IPS DF 4.7 (cell line): ENCODE data around the gene TMEM250.

Source experiments
- DNase-seq: peaks from one replicate; pipeline ENCODE4 v3.0.0-alpha.2; 2013; ENCODE audit warnings: low spot score; ENCODE audit errors: extremely low read depth

TMEM250 gene

DNA sequence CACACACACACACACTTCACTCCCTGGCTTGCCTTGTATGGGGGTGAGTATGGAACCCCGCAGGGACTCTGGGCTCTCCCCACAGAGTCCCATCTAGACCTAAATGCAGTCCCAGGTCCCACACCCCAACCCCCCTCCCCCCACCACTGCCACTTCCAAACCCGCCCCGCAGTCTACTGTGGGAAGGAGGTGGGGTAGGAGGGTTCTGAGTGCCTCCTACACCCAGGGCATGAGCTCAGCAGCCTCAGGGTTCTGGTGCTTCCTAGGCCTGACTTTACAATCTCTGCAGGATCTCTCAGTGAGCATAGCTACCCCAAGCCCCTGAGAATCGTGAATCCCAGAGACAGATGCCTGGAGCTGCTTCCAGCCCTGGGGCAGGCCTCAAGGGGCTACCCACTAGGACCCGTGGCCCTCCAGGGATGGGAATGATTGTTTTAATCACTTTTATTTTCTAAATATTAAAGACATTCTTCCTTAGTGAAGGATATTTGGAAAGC is 22.1 kb downstream of the TMEM250 start:
- no peak for DNase-seq

DNA sequence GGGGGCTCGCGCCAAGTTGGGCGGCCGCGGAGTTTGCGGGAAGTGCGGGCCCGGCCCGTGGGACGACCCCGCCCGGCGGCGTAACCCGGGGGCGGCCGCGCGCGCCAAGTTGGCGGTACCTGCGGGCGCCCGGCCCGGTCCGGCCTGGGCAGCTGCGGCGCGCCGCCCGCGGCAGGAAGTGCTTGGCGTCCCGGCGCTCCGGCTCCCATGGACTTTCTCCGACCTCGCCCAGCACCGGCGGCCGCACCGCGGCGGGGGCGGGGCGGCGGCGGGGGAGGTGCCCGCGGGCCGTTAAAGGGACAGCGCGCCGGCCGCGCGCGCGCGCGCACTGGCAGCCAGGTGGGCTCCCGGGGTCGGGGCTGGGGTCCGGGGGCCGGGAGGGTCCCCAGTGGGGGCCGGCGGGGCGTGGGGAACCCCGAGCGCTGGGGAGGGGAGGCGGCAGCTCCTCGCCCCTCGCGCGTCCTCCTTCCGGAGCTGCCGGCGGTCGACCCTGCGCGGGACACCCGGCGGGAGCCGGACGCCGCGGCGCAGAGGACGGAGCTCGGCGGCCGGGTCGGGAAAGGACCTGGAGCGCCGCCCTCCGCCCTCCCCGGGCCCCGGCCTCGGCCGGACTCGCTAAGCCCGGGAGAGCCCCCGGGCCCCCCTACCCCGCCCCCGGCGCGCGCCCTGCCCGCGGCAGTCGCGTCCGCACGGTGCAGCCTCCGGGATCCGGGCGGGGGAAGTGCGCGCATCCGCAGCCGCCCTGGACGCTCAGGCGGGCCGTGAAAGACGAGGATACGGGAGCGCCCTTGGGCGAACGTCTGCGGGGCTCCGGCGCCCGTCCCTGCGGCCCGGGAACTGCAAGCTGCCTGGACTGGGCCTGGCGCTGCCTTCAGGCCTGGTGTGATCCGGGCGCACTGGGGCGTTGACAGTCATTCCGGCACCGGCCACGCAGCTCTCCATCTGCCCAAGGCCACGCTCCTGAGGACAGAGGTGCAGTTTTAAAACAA is 23.3 kb downstream of the TMEM250 start, which contains the start of gene NACC2:
TSS of gene NACC2 (minus strand) at position 220 of the 989 bp plus-strand sequence. CDS start 44,768 bp downstream, outside the sequence.
- DNase-seq, result no peak

GRCh38 chr9:136093995-136094881 is 24.4 kb downstream of the TMEM250 start:
- no peak for DNase-seq

- DNase-seq, result no peak
These were observed 25.2 kb downstream of the TMEM250 start for GRCh38 chr9:136093346-136093986.

- no peak for DNase-seq
These were observed 25.9 kb downstream of the TMEM250 start for GRCh38 chr9:136092741-136093140.

GRCh38 chr9:136092353-136092650 is 26.4 kb downstream of the TMEM250 start:
- DNase-seq, result no peak

DNA sequence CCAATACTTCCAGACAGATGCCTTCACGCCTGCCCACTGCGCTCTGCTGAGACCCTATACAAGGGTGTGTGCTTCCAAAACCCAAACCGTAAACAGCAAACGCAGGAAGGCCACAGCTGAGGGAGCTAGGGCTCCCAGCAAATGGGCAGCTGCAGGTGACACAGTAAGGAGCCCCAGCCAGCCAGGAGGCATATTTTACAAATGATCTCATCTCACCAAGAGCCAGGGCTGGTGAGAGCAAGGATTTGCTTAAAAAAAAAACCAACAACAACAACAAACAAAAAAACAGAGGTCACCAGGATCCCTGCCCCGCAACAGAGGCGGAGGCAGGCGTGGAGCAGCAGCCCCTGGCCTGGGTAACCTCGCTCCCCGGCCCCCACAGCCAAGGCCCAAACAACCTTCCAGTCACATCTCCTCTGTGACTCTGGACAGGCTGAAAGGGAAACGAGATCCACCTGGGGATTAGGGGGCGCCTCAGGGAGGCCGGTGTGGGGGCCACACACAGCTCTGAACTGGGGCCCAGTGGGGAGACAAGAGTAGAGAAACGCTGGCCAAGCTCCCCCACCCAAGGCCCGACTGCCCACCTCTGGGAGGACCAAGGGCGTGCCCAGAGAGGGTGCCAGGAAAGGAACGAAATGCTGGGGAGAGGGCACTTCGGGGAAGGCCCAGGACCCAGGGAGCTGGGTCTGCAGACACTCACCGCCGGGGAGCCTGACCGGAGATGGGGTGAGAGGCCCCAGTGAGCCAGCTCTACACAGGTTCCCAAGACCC is 26.9 kb downstream of the TMEM250 start:
- DNase-seq, result no peak

DNA sequence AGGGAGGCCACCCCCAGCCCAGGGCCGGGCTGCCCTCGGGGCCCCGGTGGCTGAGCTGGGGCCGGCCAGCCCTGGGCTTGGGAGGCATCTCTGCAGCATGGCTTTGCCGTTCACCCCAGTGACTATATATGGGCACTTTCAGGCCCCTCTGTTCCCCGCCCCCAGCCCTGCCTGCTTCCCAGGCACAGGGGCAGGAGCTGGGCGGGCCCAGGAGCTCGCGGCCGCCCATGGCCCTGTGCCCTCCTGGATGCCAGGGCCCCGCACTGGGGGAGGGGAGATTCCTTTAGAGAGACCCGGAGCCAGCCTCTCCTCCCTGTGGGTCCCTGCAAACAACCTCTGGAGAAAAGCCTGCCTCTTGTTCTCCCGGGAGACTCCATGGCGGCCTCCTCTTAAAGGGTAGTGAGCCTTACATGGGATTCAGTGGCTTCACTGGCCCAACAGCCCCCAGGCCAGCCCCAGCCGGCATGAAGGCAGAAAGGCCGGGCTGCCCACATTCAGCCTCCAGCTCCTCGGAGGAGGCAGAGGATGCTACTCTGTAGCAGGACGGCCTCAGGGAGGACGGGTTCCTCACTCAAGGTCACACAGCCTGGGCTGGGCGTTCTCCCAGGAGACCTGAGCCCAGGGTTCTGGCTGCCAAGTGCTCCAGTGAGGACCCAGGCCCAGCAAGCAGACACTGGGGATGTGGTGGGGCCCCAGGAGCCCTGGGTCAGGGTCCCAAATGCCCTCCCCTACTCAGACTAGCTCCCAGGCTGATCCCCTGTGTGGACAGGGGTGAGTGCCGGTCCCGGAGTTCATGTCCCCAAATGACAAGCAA is 27.7 kb downstream of the TMEM250 start:
- DNase-seq, result no peak

DNA sequence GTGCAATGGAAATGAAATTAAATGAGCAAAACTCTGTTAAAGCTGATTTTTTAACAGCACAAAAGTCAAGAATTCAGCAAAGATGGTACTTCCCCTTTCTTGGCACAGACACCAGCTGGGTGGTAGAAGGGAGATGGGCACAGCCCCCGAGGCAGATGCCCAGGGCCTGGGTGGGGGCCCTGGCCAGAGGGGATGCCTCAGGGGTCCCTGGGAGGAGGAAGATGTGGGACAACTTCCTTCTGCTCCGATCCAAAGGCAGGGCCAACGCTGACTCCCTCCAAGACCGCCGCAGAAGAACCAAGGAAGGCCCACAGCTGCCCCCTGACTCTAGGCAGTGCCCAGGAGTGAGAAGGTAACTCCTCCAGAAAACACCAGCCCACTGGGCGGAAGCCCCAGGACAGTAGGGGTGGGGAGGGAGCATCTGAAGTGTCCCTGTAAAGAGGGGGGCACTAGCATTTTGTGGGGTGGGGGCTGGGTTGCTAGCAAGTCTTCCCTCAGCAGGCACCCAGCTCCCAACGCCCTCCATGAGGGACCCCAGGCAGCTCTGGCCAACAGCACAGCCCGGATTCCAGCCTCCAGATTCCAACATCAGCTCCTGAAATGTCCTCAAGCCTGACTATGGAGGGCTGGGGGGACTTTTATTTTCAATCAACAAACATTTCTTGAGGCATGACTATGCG is 28.5 kb downstream of the TMEM250 start:
- DNase-seq, result no peak

DNA sequence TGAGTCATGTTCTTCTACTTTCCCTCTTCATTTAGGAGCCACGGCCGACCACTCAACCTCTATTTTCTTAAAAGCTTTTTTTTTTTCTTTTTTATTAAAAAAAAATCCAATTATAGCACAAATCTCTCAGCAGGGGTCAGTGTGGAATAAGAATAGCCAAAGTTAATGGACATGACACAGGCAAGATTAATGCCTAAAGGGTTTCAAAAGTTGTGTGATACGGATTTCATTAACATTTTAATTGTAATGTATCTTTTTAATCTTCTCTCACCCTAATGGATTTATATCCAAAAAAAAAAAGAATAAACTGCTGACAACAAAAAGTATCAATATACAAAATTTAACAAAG is 29.0 kb downstream of the TMEM250 start:
- no peak for DNase-seq

DNA sequence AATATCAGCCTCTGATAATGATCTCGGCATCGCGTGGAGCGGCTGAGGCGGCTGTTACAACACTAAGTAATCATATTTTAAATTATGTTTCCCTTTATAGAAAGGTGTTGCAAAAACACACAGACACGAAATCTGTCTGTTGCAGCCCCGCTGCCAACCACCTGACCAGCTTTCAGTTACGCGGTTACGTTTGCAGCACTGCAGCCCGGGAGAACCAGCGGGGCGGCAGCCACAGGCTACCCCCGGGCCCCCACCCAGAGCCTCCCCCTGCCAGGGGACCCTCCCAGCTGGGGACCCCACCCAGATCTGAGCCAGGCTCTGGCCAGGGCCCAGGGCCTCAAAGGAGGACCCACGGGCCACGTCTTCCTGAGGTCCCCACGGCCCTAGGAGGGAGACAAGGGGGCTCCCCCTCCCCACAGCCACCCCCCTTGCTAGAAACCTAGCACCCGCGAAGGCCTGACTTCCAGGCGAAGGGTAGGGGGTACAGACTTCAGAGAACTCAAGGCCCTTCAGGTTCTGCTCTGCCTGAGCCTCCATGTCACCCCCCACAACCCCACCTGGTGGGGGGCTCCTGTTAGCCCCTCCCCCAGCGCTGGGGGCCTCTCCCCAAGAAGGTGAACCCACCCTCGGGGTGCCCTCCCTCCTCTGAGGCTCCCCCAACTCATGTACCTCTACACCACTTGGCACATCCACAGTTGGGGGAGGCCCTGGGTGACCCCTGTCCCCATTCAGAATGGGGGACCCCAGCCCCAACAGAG is 29.6 kb downstream of the TMEM250 start:
- no peak for DNase-seq

DNA sequence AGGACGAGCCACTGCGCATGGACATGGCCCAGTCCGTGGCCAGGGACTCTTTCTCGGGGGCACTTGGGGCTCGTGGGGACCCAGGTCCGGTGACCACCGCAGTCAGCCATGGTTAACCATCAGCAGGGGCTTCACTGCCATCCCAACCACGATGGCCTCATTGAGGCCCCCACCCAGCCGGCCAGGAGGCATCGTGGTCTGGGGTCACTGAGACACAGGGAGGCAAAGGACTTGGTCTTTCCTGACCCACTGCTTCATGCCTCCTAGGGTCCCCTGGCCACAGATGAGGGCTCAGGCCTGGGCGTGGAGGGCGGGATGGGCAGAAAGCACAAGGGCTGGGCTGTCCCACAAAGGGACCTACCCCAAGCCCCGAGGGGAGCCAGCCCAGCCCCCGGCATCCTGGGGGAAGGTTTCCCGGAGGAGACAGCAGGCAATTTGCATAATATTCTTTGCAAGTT is 30.2 kb downstream of the TMEM250 start:
- no peak for DNase-seq

- no peak for DNase-seq
These were observed 30.8 kb downstream of the TMEM250 start for GRCh38 chr9:136087741-136088480.

DNA sequence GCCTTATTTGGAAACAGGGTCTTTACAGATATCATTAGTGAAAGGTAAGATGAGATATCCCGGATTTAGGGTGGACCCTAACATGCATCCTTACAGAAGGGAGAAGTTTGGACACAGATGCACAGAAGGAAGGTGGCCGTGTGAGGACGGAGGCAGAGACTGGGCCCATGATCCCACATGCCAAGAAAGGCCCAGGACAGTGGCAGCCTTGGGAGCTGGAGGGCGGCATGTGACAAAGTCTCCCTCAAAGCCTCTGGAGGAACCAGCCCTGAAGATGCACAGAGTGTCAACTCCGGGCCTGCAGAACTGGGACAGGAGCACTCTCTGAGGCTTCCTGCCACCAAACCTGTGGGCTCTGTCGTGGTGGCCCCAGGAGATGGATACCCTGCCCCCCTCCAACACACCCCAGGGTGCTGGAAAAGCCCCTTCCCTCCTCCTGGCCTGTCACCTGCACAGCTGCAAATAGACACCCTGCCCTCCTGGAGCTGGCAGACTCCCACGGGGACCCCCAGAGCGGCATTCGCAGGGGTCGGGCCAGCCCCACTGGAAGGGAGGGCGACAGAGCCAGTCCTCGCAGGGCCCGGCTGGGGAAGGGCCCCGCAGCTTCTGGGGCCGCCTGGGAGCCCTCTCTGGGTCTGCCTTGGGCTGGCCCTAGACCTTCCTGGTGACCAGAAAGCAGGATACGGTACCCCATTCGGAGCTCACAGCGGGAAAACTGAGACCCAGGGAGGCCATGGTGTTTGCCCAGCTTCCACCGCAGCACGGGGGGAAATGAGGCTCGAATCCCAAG is 31.5 kb downstream of the TMEM250 start:
- no peak for DNase-seq

DNA sequence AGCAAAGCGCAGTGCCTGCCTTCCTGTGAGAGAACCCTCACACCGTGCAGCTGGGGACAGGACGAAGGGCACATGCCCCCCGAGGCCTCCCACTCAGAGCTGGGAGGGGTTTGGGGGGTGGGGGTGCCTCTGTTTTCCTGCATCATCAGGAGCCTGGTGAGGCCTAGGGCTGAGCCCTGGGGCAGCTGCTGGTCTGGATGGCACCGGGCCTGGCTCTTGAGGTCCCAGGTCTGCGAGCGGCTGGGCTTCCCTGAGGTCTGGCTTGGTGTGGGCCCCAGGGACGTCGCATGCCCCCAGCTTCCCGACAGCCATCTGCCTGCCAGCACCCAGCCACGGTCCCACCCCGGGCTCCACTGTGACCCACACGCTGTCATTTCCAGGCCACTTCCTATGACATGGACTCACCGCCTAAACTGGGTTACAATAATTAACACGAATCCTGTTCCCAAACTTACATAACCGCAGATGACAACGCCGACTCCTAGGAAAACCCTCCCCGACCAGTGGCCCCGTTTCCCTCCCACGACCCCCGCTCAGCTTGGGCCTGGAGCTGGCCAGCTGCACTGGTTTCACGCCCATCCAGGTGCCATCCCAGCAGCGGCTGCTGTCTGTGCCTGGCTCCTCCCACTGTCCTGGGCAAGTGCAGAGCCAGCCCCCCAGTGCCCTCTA is 32.3 kb downstream of the TMEM250 start:
- no peak for DNase-seq

GRCh38 chr9:136085815-136086212 is 32.9 kb downstream of the TMEM250 start:
- DNase-seq, result no peak
